CD14-positive monocyte (primary cell): ENCODE measurements around the gene SRD5A3. TPM values are rescaled to one million over a fixed set of nuclear protein-coding genes. Genes with fewer than 3 reads are reported as not detected.

ENCODE experiments used
- DNase-seq, 3 donors: peaks; one replicate each; pipeline ENCODE4 v3.0.0-alpha.2; 2011 to 2022
- H2AFZ ChIP-seq: 2 replicates; pipeline ENCODE4 v1.6.0; 2012; ENCODE audit warnings: mild to moderate bottlenecking, low read depth, low read length, inconsistent platforms; ENCODE audit not compliant: insufficient read depth, poor library complexity, severe bottlenecking
- H3K27ac ChIP-seq, 2 donors: 1 replicate in 1 of 2; 2 replicates in 1 of 2; pipeline ENCODE4 v1.5.1; 2012 to 2013; ENCODE audit warnings: low read length in 2 of 2, control low read depth in 1 of 2, inconsistent platforms in 1 of 2, low read depth in 1 of 2, mild to moderate bottlenecking in 1 of 2
- H3K27me3 ChIP-seq, 2 donors: one replicate each; pipeline versions ENCODE4 v1.6.0 to v1.6.1; 2011 to 2013; ENCODE audit warnings: low read length in 2 of 2; ENCODE audit not compliant: control insufficient read depth in 2 of 2, insufficient read depth in 2 of 2
- H3K36me3 ChIP-seq, 2 donors: replicated peaks in 1 of 2; 1 replicate in 1 of 2; 2 replicates in 1 of 2; pipeline versions ENCODE4 v1.5.1 to v1.6.1; 2012 to 2013; ENCODE audit warnings: low read length in 2 of 2, control low read depth in 1 of 2, inconsistent platforms in 1 of 2, mild to moderate bottlenecking in 1 of 2; ENCODE audit not compliant: insufficient read depth in 2 of 2, control insufficient read depth in 1 of 2
- H3K4me1 ChIP-seq, 2 donors: 1 replicate in 1 of 2; 2 replicates in 1 of 2; pipeline versions ENCODE4 v1.5.1 to v1.6.1; 2012 to 2013; ENCODE audit warnings: low read length in 2 of 2, control low read depth in 1 of 2, inconsistent platforms in 1 of 2, mild to moderate bottlenecking in 1 of 2, moderate library complexity in 1 of 2; ENCODE audit not compliant: insufficient read depth in 2 of 2, control insufficient read depth in 1 of 2
- H3K4me2 ChIP-seq: replicated peaks from 2 replicates; pipeline ENCODE3; 2012; ENCODE audit warnings: low read length, moderate library complexity, mild to moderate bottlenecking; ENCODE audit not compliant: poor library complexity, severe bottlenecking; ENCODE audit errors: extremely low read depth
- H3K4me3 ChIP-seq, 3 experiments: fragments of 200-600 bp in 1 of 3; sonication (generic) in 1 of 3; replicated peaks in 1 of 3; 1 replicate in 2 of 3; 2 replicates in 1 of 3; pipeline ENCODE4 v1.5.1; 2011 to 2013; ENCODE audit warnings: low read length in 3 of 3, mild to moderate bottlenecking in 3 of 3, control low read depth in 2 of 3, low read depth in 2 of 3, inconsistent platforms in 1 of 3, moderate library complexity in 1 of 3
- H3K79me2 ChIP-seq: 2 replicates; pipeline ENCODE4 v1.6.0; 2012; ENCODE audit warnings: mild to moderate bottlenecking, control low read depth, inconsistent platforms, low read length, moderate library complexity; ENCODE audit not compliant: insufficient read depth
- H3K9ac ChIP-seq: 2 replicates; pipeline ENCODE4 v1.6.0; 2017; ENCODE audit warnings: low read length, mild to moderate bottlenecking; ENCODE audit not compliant: insufficient read depth, poor library complexity, severe bottlenecking
- H3K9me3 ChIP-seq, 2 donors: replicated peaks in 1 of 2; 1 replicate in 1 of 2; 2 replicates in 1 of 2; pipeline versions ENCODE4 v1.5.1 to v1.6.1; 2012 to 2013; ENCODE audit warnings: low read length in 2 of 2, control low read depth in 1 of 2; ENCODE audit not compliant: control insufficient read depth in 1 of 2, insufficient read depth in 1 of 2
- H4K20me1 ChIP-seq: 2 replicates; pipeline ENCODE4 v1.6.0; 2012; ENCODE audit warnings: mild to moderate bottlenecking, low read length, control low read depth, moderate library complexity; ENCODE audit not compliant: insufficient read depth
- H3K27ac Mint-ChIP-seq, 7 donors: one replicate each; pipeline ENCODE4 v1.8.0; 2020; ENCODE audit warnings: mild to moderate bottlenecking in 7 of 7, mixed read lengths in 7 of 7, moderate library complexity in 6 of 7, inconsistent platforms in 2 of 7
- H3K27me3 Mint-ChIP-seq, 3 donors: one replicate each; pipeline ENCODE4 v1.8.0; 2021 to 2022; ENCODE audit warnings: low read depth in 3 of 3, mild to moderate bottlenecking in 3 of 3, mixed read lengths in 3 of 3, moderate library complexity in 3 of 3, inconsistent platforms in 1 of 3
- H3K36me3 Mint-ChIP-seq, 2 donors: one replicate each; pipeline ENCODE4 v1.8.0; 2020; ENCODE audit warnings: mixed read lengths in 2 of 2, inconsistent platforms in 1 of 2, mild to moderate bottlenecking in 1 of 2
- H3K4me1 Mint-ChIP-seq: one replicate; pipeline ENCODE4 v1.8.0; 2020; ENCODE audit warnings: mild to moderate bottlenecking, mixed read lengths
- H3K4me3 Mint-ChIP-seq, 2 donors: one replicate each; pipeline ENCODE4 v1.8.0; 2020; ENCODE audit warnings: mild to moderate bottlenecking in 2 of 2, mixed read lengths in 2 of 2, moderate library complexity in 1 of 2
- H3K9me3 Mint-ChIP-seq, 7 donors: one replicate each; pipeline ENCODE4 v1.8.0; 2020 to 2022; ENCODE audit warnings: mixed read lengths in 7 of 7, mild to moderate bottlenecking in 6 of 7, moderate library complexity in 6 of 7, inconsistent platforms in 2 of 7
- CTCF ChIP-seq: fragments of 200-600 bp; IDR thresholded peaks from one replicate; pipeline ENCODE4 v1.8.0; 2022; ENCODE audit warnings: antibody characterized with exemption, mild to moderate bottlenecking
- WGBS: methylation state at CpG from one replicate; pipeline ENCODE4 v1.1.5; 2013; ENCODE audit warnings: missing lambda C conversion rate; ENCODE audit not compliant: insufficient coverage; 5-methylcytosine and 5-hydroxymethylcytosine counted together
- intact Hi-C, 2 donors: fragments of 100-400 bp; cut with micrococcal nuclease; formaldehyde crosslinking; loops; one replicate each; pipeline versions ENCODE4 v1.15.0 to v1.15.1; 2023
- polyA plus RNA-seq, 3 donors: library from polyadenylated mRNA; depleted of rRNA in 1 of 3; unstranded in 2 of 3; stranded (reverse) in 1 of 3; fragments of 300-500 nt in 2 of 3; fragments of >200 nt in 1 of 3; fragmentation: Illumina TruSeq in 2 of 3; gene quantifications; 1 replicate in 2 of 3; 2 replicates in 1 of 3; pipeline ENCODE4 v1.2.3, GENCODE V29; 2012 to 2021

The SRD5A3 gene
- polyA plus RNA-seq, 3 donors, result 5.9 to 26.2 (median 16.2) TPM

GRCh38 chr4:55397126-55397436 is 51.0 kb downstream of the SRD5A3 start:
- no peak for TF ChIP-seq CTCF
- Mint-ChIP-seq H3K4me3 (peak overlapping the region; percentile 96 to 99), H3K36me3 (peaks cover 21 to 31% of the 10 kb centered on the region in 2 donors), H3K9me3 (no peaks in the 10 kb centered on the region), H3K4me1 (peaks cover 44% of the 10 kb centered on the region), H3K27ac (peak overlapping the region; percentile 97 to 99 (median 99)), H3K27me3 (peaks cover 0 to 4% (median 0%) of the 10 kb centered on the region in 3 donors)
- peak in 1 of 3 donors; percentile 8 for DNase-seq
- Histone ChIP-seq H3K27me3 (no peaks in the 10 kb centered on the region), H3K36me3 (peaks cover 15 to 23% of the 10 kb centered on the region in 2 donors), H3K79me2 (peaks cover 62% of the 10 kb centered on the region), H2AFZ (no peak overlapping the region), H3K4me1 (peaks cover 30 to 37% of the 10 kb centered on the region in 2 donors), H3K4me3 (peak overlapping the region; percentile 89 to 96 (median 93)), H3K27ac (peak overlapping the region; percentile 89 to 94), H4K20me1 (peaks cover 60% of the 10 kb centered on the region), H3K9me3 (no peaks in the 10 kb centered on the region), H3K4me2 (peak overlapping the region; percentile 97), H3K9ac (peak overlapping the region; percentile 95)
- WGBS, result 31% methylated on average over 4 of the region's 7 CpGs
- intact Hi-C loops, result loop anchor here (5.0 kb wide), 2 partner anchors 50 to 150 kb away; partner anchors contain the start of genes CLOCK (in 2 of the 2) and SRD5A3 (in 1 of the 2)

GRCh38 chr4:55397520-55398321 is 51.7 kb downstream of the SRD5A3 start:
- no peaks in the 10 kb centered on the region for H3K9me3 Mint-ChIP-seq
- Histone ChIP-seq H4K20me1 (peaks cover 64% of the 10 kb centered on the region), H3K4me3 (peak overlapping the region; percentile 89 to 96 (median 93)), H3K36me3 (peaks cover 15 to 23% of the 10 kb centered on the region in 2 donors), H3K4me1 (peaks cover 30 to 37% of the 10 kb centered on the region in 2 donors), H3K27ac (peak overlapping the region; percentile 89 to 94), H3K27me3 (no peaks in the 10 kb centered on the region), H3K79me2 (peaks cover 68% of the 10 kb centered on the region), H3K9me3 (no peaks in the 10 kb centered on the region), H2AFZ (no peak overlapping the region), H3K4me2 (peak overlapping the region; percentile 97), H3K9ac (peak overlapping the region; percentile 95)
- H3K36me3 Mint-ChIP-seq, result peaks cover 21 to 31% of the 10 kb centered on the region in 2 donors
- H3K4me3 Mint-ChIP-seq, result peak overlapping the region; percentile 96 to 99
- intact Hi-C loops, result loop anchor here (5.0 kb wide), 2 partner anchors 50 to 150 kb away; partner anchors contain the start of genes CLOCK (in 2 of the 2) and SRD5A3 (in 1 of the 2)
- WGBS, result 40% methylated on average over 4 of the region's 15 CpGs
- peaks cover 44% of the 10 kb centered on the region for H3K4me1 Mint-ChIP-seq
- H3K27me3 Mint-ChIP-seq, result peaks cover 0 to 4% (median 0%) of the 10 kb centered on the region in 3 donors
- no peak for TF ChIP-seq CTCF
- peak overlapping the region; percentile 97 to 99 (median 99) for H3K27ac Mint-ChIP-seq
- peak; percentile 75 to 92 (median 91) for DNase-seq
